HL-60 (cell line): ENCODE data around the gene UBIAD1.

ENCODE experiments used
- CTCF ChIP-seq: IDR thresholded peaks from one replicate; pipeline ENCODE4 v1.5.1; 2011; ENCODE audit warnings: low read length, control low read depth, inconsistent platforms; ENCODE audit not compliant: insufficient read depth
- POLR2AphosphoS5 ChIP-seq: IDR thresholded peaks from 2 replicates; pipeline ENCODE4 v1.6.1; 2012; ENCODE audit warnings: low read depth
- REST ChIP-seq: IDR thresholded peaks from 2 replicates; pipeline ENCODE4 v1.6.1; 2012; ENCODE audit warnings: low read depth; ENCODE audit not compliant: insufficient replicate concordance

GRCh38 chr1:11330411-11330810 lies 57.4 kb downstream of the UBIAD1 start:
- TF ChIP-seq CTCF (no peak), REST (no peak), POLR2AphosphoS5 (no peak)
